ENCODE data around the gene SPATA20. TPM values are rescaled to one million over a fixed set of nuclear protein-coding genes. Genes with fewer than 3 reads are reported as not detected.

The SPATA20 gene
- total and polyA plus RNA-seq, 2 of the 4 experiments (the other 2 are of a cell fraction), result 17.0 to 35.0 TPM

DNA sequence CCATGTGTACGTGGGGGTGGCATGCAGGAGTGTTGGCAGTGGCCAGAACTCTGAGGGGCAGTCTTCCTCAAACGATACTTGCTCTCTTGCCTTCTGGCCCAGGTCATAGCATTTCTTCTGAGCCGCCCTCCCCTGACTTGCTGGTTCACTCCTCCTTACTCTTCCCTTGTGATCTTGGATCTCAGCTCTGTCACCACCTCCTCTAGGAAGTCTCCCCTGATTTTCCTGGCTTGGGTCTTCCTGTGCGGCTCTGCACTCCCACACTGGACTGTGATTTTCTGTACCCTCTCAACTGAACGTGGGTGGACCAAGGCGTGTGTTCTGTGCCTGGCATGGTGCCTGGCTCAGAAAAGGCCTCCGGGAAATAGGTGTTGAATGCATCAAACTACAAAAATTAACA, 11.6 kb upstream of the SPATA20 start:
- Histone ChIP-seq H4K91ac (ENCODE audit: insufficient read depth, low read depth, low read length) (no peak overlapping the region), H4K8ac (ENCODE audit: low read depth in 2 of 2, low read length in 2 of 2) (no peak overlapping the region), H2BK15ac (ENCODE audit: low read depth, low read length) (no peak overlapping the region), H3K4ac (ENCODE audit: low read depth, low read length) (no peak overlapping the region), H3K9me3 (ENCODE audit: control insufficient read depth, insufficient read depth, low read length) (no peaks in the 10 kb centered on the region), H4K5ac (ENCODE audit: low read depth, low read length) (no peak overlapping the region), H2AFZ (replicated peaks; ENCODE audit: low read length, poor library complexity) (no peak overlapping the region), H3K36me3 (ENCODE audit: control insufficient read depth, insufficient read depth, low read length) (no peaks in the 10 kb centered on the region), H3K4me3 (ENCODE audit: insufficient read depth, low read depth, low read length) (no peak overlapping the region), H3K4me1 (ENCODE audit: control insufficient read depth, insufficient read depth, low read length) (peaks cover 11% of the 10 kb centered on the region; the same call in 1 of the 2 replicates), H3K79me1 (ENCODE audit: low read depth in 1 of 2, low read length in 2 of 2) (no peaks in the 10 kb centered on the region), H3K23ac (ENCODE audit: low read depth, low read length) (no peak overlapping the region), H3K9ac (ENCODE audit: low read depth, low read length) (no peak overlapping the region), H2BK20ac (ENCODE audit: low read depth, low read length) (no peak overlapping the region), H2BK120ac (ENCODE audit: low read depth, low read length) (no peak overlapping the region), H2AK9ac (replicated peaks; ENCODE audit: low read depth, low read length, poor library complexity) (peak overlapping the region; percentile 55), H3K18ac (ENCODE audit: low read depth, low read length) (no peak overlapping the region), H3K56ac (ENCODE audit: extremely low read depth, insufficient read depth, low read length) (no peak overlapping the region), H2AK5ac (ENCODE audit: low read depth, low read length) (no peak overlapping the region), H3K4me2 (ENCODE audit: low read depth, low read length) (no peak overlapping the region), H3K27ac (ENCODE audit: insufficient read depth, low read length) (no peak overlapping the region), H3K27me3 (ENCODE audit: control insufficient read depth, insufficient read depth, low read length) (peaks cover 33% of the 10 kb centered on the region), H4K20me1 (ENCODE audit: insufficient read depth, low read length) (no peaks in the 10 kb centered on the region; the same call in 1 of the 2 replicates), H3K9me1 (ENCODE audit: insufficient read depth, low read length) (no peaks in the 10 kb centered on the region), H2BK5ac (ENCODE audit: low read depth, low read length, poor library complexity, severe bottlenecking) (no peak overlapping the region), H3K14ac (replicated peaks; ENCODE audit: low read depth, low read length) (no peak overlapping the region)
- intact Hi-C loops (cut with micrococcal nuclease), result no loop called here
- ATAC-seq (ENCODE audit: low read depth), result no peak
- TF ChIP-seq BHLHE40 (IDR thresholded peaks at IDR 0.05; ENCODE audit: low read depth, low read length), result no peak
- TF ChIP-seq RCOR1 (IDR thresholded peaks at IDR 0.05; ENCODE audit: insufficient replicate concordance, low read length), result no peak
- no peak for TF ChIP-seq SMC3 (IDR thresholded peaks at IDR 0.05; ENCODE audit: low read depth, low read length)
- TF ChIP-seq, protein P1, sequence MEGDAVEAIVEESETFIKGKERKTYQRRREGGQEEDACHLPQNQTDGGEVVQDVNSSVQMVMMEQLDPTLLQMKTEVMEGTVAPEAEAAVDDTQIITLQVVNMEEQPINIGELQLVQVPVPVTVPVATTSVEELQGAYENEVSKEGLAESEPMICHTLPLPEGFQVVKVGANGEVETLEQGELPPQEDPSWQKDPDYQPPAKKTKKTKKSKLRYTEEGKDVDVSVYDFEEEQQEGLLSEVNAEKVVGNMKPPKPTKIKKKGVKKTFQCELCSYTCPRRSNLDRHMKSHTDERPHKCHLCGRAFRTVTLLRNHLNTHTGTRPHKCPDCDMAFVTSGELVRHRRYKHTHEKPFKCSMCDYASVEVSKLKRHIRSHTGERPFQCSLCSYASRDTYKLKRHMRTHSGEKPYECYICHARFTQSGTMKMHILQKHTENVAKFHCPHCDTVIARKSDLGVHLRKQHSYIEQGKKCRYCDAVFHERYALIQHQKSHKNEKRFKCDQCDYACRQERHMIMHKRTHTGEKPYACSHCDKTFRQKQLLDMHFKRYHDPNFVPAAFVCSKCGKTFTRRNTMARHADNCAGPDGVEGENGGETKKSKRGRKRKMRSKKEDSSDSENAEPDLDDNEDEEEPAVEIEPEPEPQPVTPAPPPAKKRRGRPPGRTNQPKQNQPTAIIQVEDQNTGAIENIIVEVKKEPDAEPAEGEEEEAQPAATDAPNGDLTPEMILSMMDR (conservative IDR thresholded peaks at IDR 0.05; ENCODE audit: low read depth, low read length), result no peak
- no peak for TF ChIP-seq MAZ (IDR thresholded peaks at IDR 0.05; ENCODE audit: borderline replicate concordance, low read depth, low read length)
- TF ChIP-seq, protein P2, sequence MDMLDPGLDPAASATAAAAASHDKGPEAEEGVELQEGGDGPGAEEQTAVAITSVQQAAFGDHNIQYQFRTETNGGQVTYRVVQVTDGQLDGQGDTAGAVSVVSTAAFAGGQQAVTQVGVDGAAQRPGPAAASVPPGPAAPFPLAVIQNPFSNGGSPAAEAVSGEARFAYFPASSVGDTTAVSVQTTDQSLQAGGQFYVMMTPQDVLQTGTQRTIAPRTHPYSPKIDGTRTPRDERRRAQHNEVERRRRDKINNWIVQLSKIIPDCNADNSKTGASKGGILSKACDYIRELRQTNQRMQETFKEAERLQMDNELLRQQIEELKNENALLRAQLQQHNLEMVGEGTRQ (IDR thresholded peaks at IDR 0.05; ENCODE audit: low read depth, low read length), result no peak
- TF ChIP-seq, protein P3, sequence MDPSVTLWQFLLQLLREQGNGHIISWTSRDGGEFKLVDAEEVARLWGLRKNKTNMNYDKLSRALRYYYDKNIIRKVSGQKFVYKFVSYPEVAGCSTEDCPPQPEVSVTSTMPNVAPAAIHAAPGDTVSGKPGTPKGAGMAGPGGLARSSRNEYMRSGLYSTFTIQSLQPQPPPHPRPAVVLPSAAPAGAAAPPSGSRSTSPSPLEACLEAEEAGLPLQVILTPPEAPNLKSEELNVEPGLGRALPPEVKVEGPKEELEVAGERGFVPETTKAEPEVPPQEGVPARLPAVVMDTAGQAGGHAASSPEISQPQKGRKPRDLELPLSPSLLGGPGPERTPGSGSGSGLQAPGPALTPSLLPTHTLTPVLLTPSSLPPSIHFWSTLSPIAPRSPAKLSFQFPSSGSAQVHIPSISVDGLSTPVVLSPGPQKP (IDR thresholded peaks at IDR 0.05; ENCODE audit: borderline replicate concordance, low read depth, low read length), result no peak
- no peak for TF ChIP-seq MXI1 (IDR thresholded peaks at IDR 0.05; ENCODE audit: borderline replicate concordance, low read depth, low read length)
- no peak for TF ChIP-seq NFE2L2 (IDR thresholded peaks at IDR 0.05; ENCODE audit: low read depth, low read length)
- no peak for TF ChIP-seq RAD21 (IDR thresholded peaks at IDR 0.05; ENCODE audit: low read length)
- ChIA-PET CTCF (no interaction called here), POLR2A (ENCODE audit: unreplicated experiment) (no interaction called here)
- 100% methylated on average over 2 of the region's 7 CpGs; no CpG with 5 or more reads in 1 of the 2 experiments for WGBS, 2 experiments (ENCODE audit: extremely low coverage in 2 of 2, insufficient read length in 1 of 2)
- BruUV-seq (replicated peaks), result no TSS peak
- dilution Hi-C loops (cut with HindIII; ENCODE audit: low sequenced_read_pairs, unreplicated experiment), result no loop called here
- in situ Hi-C loops (cut with MboI; ENCODE audit: low sequenced_read_pairs), result no loop called here
- DNase-seq, result no peak
